SH-SY5Y (cell line): Measurements from ENCODE around the gene SERPINB4.
"Not testable (repeated sequence)": the region's sequence is repeated elsewhere in the genome, so short reads cannot be mapped to it uniquely, and the experiment has no call there.

Source experiments
- GATA2 ChIP-seq: IDR thresholded peaks from 2 replicates; pipeline ENCODE4 v1.6.1; 2011; ENCODE audit warnings: mild to moderate bottlenecking, low read depth, low read length
- GATA3 ChIP-seq: IDR thresholded peaks from 2 replicates; pipeline ENCODE4 v1.6.1; 2011; ENCODE audit warnings: low read depth, mild to moderate bottlenecking, low read length, moderate library complexity

The SERPINB4 gene

DNA sequence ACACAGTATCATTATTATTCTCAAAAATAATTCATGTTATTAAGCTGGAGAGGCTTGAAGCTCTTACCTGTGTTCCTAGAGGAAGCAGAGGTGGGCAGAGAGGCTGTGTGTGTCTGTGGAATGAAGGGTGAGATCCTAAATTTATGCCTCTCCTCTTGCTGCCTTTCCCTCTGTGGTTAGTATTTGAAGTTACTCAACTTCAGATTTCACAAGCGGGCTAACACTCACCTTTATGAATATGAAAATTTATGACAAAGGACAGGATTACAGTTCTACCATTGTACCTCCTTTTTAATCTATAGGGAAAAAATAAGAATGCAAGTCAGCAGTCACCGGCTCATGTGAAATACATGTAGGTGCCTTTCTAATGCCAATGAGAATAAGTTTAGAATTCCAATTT lies at the start of gene SERPINB4:
SERPINB4 (minus strand) TSS at position 115 of the 400 bp plus-strand sequence. CDS start 679 bp downstream, outside the sequence.
- TF ChIP-seq GATA2, GATA3: not testable (repeated sequence)

DNA sequence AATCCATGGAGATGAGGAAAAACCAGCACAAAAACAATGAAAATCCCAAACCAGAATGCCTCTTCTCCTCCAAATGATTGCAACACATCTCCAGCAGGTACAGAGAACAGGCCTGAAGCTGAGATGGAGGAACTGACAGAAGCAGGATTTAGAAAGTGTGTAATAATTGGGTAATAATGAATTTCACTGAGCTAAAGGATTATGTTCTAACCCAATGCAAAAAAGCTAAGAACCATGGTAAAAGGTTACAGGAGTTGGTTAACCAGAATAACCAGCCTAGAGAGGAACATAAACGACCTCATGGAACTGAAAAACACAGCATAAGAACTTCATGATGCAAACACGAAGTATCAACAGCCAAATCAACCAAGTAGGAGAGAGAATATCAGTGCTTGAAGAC lies 45.0 kb upstream of the SERPINB4 start:
- TF ChIP-seq GATA3 (no peak), GATA2 (no peak)

DNA sequence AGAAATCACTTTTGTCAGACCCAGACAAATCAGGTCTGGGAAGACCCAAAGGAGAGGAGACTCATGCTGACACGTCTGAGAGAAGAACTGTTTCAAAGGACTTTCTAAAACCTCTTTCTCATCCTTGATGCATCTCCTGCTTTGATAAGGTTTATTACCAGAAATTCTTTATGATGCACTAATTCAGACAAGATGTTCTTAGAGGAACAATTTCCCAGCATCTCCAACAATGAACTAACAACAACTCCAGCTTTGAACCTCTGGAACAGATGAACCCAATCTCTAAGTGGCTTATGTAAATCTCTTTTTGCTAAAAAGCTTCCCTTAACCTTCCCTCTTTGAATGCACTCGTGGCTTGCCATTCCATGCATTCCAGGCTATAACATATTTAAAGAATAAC lies 42.8 kb upstream of the SERPINB4 start:
- TF ChIP-seq GATA3: no peak
- no peak for TF ChIP-seq GATA2

DNA sequence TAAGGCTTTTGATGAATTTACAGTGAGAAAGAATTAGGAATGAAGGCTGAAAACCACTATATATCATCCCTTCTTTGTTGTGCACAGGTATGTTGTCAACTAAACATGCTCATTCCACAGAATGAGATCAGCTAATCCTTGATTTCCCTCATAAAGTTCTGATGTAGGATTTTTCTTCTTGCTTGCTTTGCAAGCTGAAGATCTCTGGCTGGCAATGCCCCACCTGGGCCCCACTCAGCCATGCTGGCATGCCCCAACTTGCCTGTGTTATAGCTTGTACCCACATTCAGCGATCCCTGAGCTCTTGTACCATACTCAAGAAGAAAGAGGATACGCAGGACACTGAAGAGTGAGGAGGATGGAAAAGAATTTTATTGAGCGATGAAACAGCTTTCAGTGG lies 40.7 kb upstream of the SERPINB4 start:
- no peak for TF ChIP-seq GATA2
- no peak for TF ChIP-seq GATA3

DNA sequence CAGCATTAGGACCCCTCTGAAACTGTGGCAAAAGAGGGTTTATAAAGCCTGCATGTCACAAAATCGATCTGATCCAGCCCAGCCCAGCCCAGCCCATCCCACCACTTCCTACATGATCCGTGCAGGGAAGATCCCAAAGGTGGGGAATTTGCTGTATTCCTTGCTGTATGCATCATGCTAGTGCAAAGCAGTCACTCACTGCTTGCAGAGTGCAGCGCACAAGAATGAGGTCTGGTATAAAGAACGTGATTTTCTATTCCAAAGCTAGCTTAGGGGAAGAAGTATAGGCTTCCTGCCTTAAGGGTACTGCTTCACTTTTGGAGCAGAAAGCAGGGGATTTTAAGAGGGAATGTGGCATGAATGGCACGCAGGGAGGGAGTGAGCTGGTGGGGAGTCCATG lies 39.8 kb upstream of the SERPINB4 start:
- TF ChIP-seq GATA2 (no peak), GATA3 (no peak)

DNA sequence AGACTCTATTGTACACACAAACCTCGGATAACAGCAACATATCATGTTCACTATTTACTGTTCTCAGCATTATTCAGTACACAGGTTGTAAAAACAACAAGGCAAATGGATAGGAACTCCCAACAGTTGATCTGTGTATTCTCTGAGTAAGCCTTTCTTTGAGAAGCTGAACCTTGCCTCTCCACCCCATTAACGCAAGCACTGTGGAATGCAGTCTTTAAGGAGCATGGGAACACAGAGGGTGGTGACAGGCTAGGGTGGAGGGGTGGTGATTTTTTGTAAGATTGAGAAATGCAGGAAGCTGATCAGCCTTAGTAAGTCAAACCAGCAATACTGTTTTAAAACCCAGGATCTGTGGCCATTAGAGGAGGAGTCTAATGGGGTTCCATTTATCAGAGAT lies 39.1 kb upstream of the SERPINB4 start:
- no peak for TF ChIP-seq GATA2
- TF ChIP-seq GATA3: no peak

DNA sequence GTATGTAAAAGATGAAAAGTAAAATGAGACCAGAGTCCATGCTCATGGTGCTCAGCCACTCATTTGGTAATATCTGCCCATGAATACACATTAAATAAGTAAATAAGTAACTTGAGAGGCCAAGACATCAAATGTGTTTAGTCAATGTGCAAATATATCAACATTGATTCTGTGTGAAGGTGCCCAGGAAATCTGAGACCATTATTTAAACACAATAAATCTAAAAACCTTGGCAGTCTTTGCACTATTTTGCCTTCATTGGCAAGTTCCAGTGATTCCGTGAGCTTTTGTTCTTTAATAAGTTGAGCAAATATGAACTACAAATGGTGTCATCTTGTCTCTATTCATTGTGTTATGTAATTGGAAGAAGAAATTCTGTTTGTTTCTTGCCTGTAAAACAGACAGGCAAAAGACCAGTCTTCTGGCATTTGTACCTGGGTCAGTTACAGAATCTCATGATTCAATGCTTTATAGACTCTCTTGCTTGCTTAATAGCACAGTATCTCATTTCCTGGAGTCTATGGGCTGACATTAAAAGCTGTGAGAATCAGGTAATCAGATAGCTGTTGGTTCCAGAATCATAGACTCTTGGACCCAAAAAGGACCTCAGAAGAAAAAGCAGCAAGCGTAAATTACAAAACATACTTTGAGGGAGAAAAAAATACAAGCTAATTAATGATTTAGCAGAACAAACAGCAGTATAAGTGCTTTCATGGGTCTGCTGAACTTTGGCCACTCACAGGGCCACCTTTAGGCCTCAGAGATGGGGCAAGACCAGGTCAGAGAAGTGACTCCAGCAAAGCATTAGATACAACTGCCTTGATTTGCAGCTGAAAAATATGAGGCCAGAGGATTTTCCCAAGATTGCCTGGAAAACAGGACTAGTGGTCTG lies 37.6 kb upstream of the SERPINB4 start:
- no peak for TF ChIP-seq GATA3
- no peak for TF ChIP-seq GATA2

DNA sequence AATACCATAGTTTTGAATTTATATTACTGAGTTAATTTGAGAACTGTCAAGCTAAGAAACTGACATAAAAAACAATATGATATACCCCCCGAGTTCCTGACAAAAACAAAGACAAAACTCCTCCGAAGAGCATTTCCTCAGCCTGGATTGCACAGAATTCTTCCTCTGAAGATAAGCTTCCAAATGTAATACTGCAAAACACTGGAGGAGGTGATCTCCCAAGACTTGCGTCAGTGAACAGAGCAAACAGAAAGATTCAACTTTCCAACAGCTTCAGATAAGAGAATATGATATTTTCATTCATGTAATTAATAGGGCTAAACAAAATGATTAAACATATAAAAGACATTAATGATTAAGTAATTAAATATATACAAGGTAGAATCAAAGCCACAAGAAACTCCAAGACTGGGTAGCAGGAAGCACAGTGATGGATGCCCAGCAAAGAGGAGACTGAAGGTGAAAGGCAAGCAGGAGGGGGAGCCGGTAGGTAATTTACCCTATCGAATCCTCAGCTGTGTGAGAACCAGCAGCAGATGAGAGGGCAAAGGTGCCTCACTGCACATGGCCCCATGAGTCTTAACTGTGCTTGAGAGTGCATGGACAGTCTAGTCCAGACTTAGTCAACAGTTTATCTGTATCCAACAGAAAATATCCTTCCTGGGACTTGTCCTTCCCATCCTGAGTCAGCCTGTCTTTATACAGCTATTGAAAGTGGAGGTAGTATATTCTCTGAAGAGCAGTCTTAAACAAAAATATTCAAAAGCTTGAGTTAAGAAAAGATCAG lies 36.0 kb upstream of the SERPINB4 start:
- no peak for TF ChIP-seq GATA2
- TF ChIP-seq GATA3: no peak

DNA sequence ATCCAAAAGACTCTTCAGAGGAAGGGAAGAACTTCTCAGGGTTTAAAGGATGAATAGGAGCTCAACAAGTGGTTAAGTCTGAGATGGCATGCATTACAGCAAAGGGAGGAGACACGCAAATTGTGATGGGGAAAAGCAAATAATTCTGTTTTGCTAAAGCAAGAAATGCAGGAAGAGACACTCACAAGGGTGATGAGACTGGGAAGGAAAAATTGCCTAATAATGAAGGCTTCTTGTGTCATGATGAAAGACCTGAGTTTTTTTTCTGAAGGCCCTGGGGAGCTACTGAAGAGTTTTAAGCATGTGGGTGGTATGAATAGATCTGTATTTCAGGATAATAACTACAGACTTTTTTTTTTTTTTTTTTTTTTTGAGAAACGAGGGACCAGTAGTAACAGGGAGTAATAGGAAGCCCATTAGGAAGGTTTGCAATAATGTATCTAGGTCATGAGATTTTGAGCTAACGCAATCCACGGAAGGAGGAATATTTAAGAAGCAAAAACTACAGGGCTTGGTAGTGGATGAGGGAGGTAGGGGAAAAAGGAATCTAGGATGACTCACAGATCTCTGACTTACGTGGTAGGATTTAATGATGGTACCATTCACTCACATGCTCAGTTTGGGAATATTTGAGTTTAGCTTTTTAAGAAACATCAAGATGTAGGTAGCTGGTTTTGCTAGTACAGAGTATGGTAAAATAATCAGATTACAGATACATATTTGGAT lies 33.6 kb upstream of the SERPINB4 start:
- TF ChIP-seq GATA2 (no peak), GATA3 (no peak)

DNA sequence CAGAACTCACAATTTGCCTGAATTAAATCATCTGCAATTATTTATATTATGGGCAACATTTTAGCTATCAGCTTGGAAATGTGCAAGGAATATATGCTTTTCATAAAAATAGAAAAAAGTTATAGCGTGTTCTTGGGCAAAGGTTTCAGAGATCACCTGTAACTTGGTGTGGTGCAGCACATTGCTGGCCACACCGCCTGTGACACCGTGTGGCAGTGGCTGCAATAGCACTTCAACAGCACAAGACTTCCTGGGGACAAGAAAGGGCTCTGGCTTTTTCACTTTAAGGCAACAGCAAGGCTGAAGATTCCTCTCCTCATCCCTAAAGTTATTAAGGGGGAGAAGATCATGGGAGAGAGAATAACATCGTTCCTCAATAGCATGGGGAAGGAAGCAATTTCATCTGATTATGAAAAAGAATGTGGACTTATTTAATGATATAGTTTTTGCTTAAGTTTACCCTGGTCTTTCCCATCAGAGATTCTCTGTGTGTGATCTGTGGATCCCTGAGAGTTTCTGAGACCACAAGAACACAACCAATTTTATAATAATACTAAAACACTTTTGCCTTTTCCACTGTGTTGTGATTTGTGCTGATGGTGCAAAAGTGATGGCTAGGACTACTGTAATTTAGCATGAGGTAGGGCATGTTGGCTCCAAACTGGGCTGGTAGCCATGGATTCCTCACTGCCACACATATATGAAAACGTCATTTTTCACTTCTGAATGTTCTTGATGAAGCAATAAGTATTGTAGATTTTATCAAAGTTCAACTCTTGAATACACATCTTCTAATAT lies 32.7 kb upstream of the SERPINB4 start:
- TF ChIP-seq GATA2: no peak
- no peak for TF ChIP-seq GATA3

DNA sequence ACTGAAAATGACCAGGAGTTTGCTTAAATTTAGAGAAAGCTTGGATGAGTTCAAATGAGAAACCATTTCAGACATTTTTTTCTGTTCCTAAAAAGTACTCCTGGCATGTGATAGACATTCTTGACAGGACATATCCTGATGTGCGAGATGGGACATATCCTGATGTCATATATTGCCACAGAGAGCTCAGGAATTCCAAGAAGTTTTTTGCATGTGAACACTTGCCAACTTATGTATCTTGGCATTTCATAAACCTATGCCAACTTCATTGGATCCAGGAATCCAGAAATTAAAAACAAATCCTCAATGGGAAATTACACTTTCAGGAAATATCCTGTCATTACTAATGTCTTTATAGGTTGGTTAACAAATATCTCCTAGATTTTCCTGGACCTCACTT lies 20.5 kb upstream of the SERPINB4 start:
- TF ChIP-seq GATA3: no peak
- TF ChIP-seq GATA2: no peak

DNA sequence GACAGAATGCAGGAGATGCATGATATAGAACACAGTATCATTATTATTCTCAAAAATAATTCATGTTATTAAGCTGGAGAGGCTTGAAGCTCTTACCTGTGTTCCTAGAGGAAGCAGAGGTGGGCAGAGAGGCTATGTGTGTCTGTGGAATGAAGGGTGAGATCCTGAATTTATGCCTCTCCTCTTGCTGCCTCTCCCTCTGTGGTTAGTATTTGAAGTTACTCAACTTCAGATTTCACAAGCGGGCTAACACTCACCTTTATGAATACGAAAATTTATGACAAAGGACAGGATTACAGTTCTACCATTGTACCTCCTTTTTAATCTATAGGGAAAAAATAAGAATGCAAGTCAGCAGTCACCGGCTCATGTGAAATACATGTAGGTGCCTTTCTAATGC lies 17.7 kb upstream of the SERPINB4 start, which contains the start of gene SERPINB3:
SERPINB3 (minus strand) TSS at position 144 of the 400 bp plus-strand sequence. CDS start 677 bp downstream, outside the sequence.
- TF ChIP-seq GATA2, GATA3: not testable (repeated sequence)

DNA sequence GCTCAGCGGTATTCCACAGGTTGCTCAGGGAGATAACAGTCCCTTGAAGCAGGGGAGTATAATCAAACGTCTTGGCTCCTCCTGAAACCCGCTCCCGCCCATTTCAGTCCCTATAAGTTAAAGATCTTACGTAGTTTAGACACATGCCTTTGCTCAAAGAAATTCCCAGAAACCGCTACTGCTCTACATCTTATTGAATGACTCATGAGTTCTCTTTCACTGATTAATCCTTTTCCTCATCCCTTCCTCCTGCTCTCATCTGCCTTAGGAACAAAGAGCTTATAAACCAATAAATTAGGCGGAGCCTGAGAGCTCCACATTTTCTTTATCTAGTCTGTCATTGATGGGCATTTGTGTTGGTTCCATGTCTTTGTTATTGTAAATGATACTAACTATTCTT lies 4.2 kb upstream of the SERPINB4 start:
- TF ChIP-seq GATA3: no peak
- no peak for TF ChIP-seq GATA2

DNA sequence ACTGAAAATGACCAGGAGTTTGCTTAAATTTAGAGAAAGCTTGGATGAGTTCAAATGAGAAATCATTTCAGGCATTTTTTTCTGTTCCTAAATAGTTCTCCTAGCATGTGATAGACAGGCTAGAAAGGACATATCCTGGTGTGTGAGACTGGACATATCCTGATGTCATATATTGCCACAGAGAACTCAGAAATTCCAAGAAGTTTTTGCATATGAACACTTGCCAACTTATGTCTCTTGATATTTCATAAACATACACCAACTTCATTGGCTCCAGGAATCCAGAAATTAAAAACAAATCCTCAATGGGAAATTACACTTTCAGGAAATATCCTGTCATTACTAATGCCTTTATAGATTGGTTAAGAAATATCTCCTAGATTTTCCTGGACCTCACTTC lies 2.9 kb upstream of the SERPINB4 start:
- TF ChIP-seq GATA2: no peak
- no peak for TF ChIP-seq GATA3
